SU-DHL-6 (cell line): Measurements from ENCODE around the gene EXD3.

Experiments
- CTCF ChIP-seq: fragments of 200-600 bp; sonication (generic); IDR thresholded peaks from one replicate; pipeline ENCODE4 v1.5.1; 2017; ENCODE audit warnings: antibody characterized with exemption, mild to moderate bottlenecking, low read length, moderate library complexity; ENCODE audit not compliant: insufficient read depth, poor library complexity, severe bottlenecking
- EZH2phosphoT487 ChIP-seq: fragments of 200-600 bp; sonication (generic), shearing (Covaris generic); conservative IDR thresholded peaks from 2 replicates; pipeline ENCODE4 v1.6.1; 2018; ENCODE audit warnings: mild to moderate bottlenecking, antibody characterized with exemption, low read length, moderate library complexity, mixed read lengths

- TF ChIP-seq CTCF (no peak), EZH2phosphoT487 (no peak)
These were observed 35.5 kb upstream of the EXD3 start for GRCh38 chr9:137458194-137459151.
